Measurements from ENCODE around the gene STX18.

STX18 gene

GRCh38 chr4:4395849-4396627 lies 145.8 kb downstream of the STX18 start:
- DNase-seq = peak; percentile 14

- DNase-seq = no peak
These were observed 146.5 kb downstream of the STX18 start for GRCh38 chr4:4395371-4395770.

- DNase-seq = no peak
These were observed 147.2 kb downstream of the STX18 start for GRCh38 chr4:4394644-4395043.

- no peak for DNase-seq
These were observed 149.2 kb downstream of the STX18 start for GRCh38 chr4:4392501-4393183.

- no peak for DNase-seq
These were observed 150.0 kb downstream of the STX18 start for GRCh38 chr4:4391866-4392265.

- no peak for DNase-seq
These were observed 151.2 kb downstream of the STX18 start for GRCh38 chr4:4390515-4391240.

GRCh38 chr4:4390046-4390445 lies 151.8 kb downstream of the STX18 start:
- no peak for DNase-seq

GRCh38 chr4:4388836-4389575 lies 152.8 kb downstream of the STX18 start:
- no peak for DNase-seq

- DNase-seq = no peak
These were observed 153.5 kb downstream of the STX18 start for GRCh38 chr4:4388311-4388790.

- DNase-seq = no peak
These were observed 154.1 kb downstream of the STX18 start for GRCh38 chr4:4387531-4388310.

- no peak for DNase-seq
These were observed 155.0 kb downstream of the STX18 start, which contains the start of gene NSG1 for GRCh38 chr4:4386736-4387392. NSG1 (plus strand) TSS chr4:4387102; CDS start chr4:4387630, 528 bp downstream.

- peak; percentile 6 for DNase-seq
These were observed 155.5 kb downstream of the STX18 start for GRCh38 chr4:4386296-4386735.

- no peak for DNase-seq
These were observed 156.0 kb downstream of the STX18 start for GRCh38 chr4:4385729-4386295.

GRCh38 chr4:4384837-4385236 lies 157.0 kb downstream of the STX18 start:
- DNase-seq = peak; percentile 4

- no peak for DNase-seq
These were observed 158.8 kb downstream of the STX18 start for GRCh38 chr4:4383085-4383484.

GRCh38 chr4:4379540-4380087 lies 162.2 kb downstream of the STX18 start:
- DNase-seq = no peak

- no peak for DNase-seq
These were observed 164.0 kb downstream of the STX18 start for GRCh38 chr4:4377732-4378460.

GRCh38 chr4:4377191-4377590 lies 164.7 kb downstream of the STX18 start:
- DNase-seq = no peak

GRCh38 chr4:4376074-4376473 lies 165.8 kb downstream of the STX18 start:
- no peak for DNase-seq

Data from NCI-H1694 (cell line).